H9 (cell line): ENCODE results near the gene DPP7. TPM values are rescaled to one million over a fixed set of nuclear protein-coding genes. Genes with fewer than 3 reads are reported as not detected.

Source experiments
- DNase-seq: peaks from one replicate; pipeline ENCODE4 v3.0.0-alpha.2; 2017
- H2AFZ ChIP-seq: one replicate; pipeline ENCODE4 v1.6.1; 2013; ENCODE audit warnings: mild to moderate bottlenecking, low read length, control low read depth, moderate library complexity
- H2AK5ac ChIP-seq: 2 replicates; pipeline ENCODE4 v1.6.1; 2013; ENCODE audit warnings: low read length, control low read depth, mixed read lengths; ENCODE audit not compliant: insufficient read length
- H2BK120ac ChIP-seq: one replicate; pipeline ENCODE4 v1.6.1; 2013; ENCODE audit warnings: low read depth, mild to moderate bottlenecking, low read length, control low read depth, inconsistent platforms; ENCODE audit not compliant: poor library complexity, severe bottlenecking
- H2BK12ac ChIP-seq: 2 replicates; pipeline ENCODE4 v1.6.1; 2013; ENCODE audit warnings: low read length, control low read depth, mixed read lengths, low read depth; ENCODE audit not compliant: insufficient read length
- H2BK15ac ChIP-seq: 2 replicates; pipeline ENCODE4 v1.6.1; 2013; ENCODE audit warnings: low read depth, low read length, control low read depth
- H2BK20ac ChIP-seq: one replicate; pipeline ENCODE4 v1.6.1; 2013; ENCODE audit warnings: low read depth, mild to moderate bottlenecking, low read length, control low read depth, inconsistent platforms; ENCODE audit not compliant: poor library complexity, severe bottlenecking
- H2BK5ac ChIP-seq: 2 replicates; pipeline ENCODE4 v1.6.1; 2013; ENCODE audit warnings: low read length, control low read depth, mixed read lengths; ENCODE audit not compliant: insufficient read length
- H3K14ac ChIP-seq: 2 replicates; pipeline ENCODE4 v1.6.1; 2013; ENCODE audit warnings: low read length, control low read depth; ENCODE audit not compliant: insufficient read depth
- H3K18ac ChIP-seq: 2 replicates; pipeline ENCODE4 v1.6.1; 2013; ENCODE audit warnings: low read depth, mild to moderate bottlenecking, mixed read lengths, low read length, control low read depth; ENCODE audit not compliant: insufficient read length
- H3K23ac ChIP-seq: 2 replicates; pipeline ENCODE4 v1.6.1; 2013; ENCODE audit warnings: low read length, control low read depth, mixed read lengths, low read depth; ENCODE audit not compliant: insufficient read length
- H3K23me2 ChIP-seq: 2 replicates; pipeline ENCODE4 v1.6.1; 2013; ENCODE audit warnings: low read depth, mild to moderate bottlenecking, mixed read lengths, low read length, control low read depth; ENCODE audit not compliant: insufficient read length, poor library complexity, severe bottlenecking
- H3K27ac ChIP-seq: 2 replicates; pipeline ENCODE4 v1.5.1; 2013; ENCODE audit warnings: low read length, control low read depth, mixed read lengths, low read depth; ENCODE audit not compliant: insufficient read length
- H3K27me3 ChIP-seq: 2 replicates; pipeline ENCODE4 v1.6.1; 2013; ENCODE audit warnings: low read length, control low read depth, inconsistent platforms; ENCODE audit not compliant: insufficient read depth
- H3K4ac ChIP-seq: 2 replicates; pipeline ENCODE4 v1.6.1; 2013; ENCODE audit warnings: low read depth, mild to moderate bottlenecking, control low read depth, inconsistent platforms, low read length, moderate library complexity
- H3K4me1 ChIP-seq: 2 replicates; pipeline ENCODE4 v1.6.1; 2013; ENCODE audit warnings: low read length, control low read depth, inconsistent platforms; ENCODE audit not compliant: insufficient read depth
- H3K4me2 ChIP-seq: 2 replicates; pipeline ENCODE4 v1.6.1; 2013; ENCODE audit warnings: low read length, control low read depth, mixed read lengths; ENCODE audit not compliant: insufficient read length, insufficient read depth
- H3K56ac ChIP-seq: 2 replicates; pipeline ENCODE4 v1.6.1; 2013; ENCODE audit warnings: low read depth, mild to moderate bottlenecking, mixed read lengths, low read length, control low read depth; ENCODE audit not compliant: insufficient read length
- H3K79me1 ChIP-seq: 2 replicates; pipeline ENCODE4 v1.6.1; 2013; ENCODE audit warnings: low read depth, mild to moderate bottlenecking, moderate library complexity, low read length, control low read depth, inconsistent platforms; ENCODE audit not compliant: insufficient read depth, poor library complexity, severe bottlenecking
- H3K79me2 ChIP-seq: 2 replicates; pipeline ENCODE4 v1.6.1; 2013; ENCODE audit warnings: low read length, control low read depth, inconsistent platforms; ENCODE audit not compliant: insufficient read depth
- H3K9ac ChIP-seq: 2 replicates; pipeline ENCODE4 v1.6.1; 2013; ENCODE audit warnings: low read length, control low read depth, mixed read lengths; ENCODE audit not compliant: insufficient read length; ENCODE audit errors: extremely low read depth
- H3K9me3 ChIP-seq: one replicate; pipeline ENCODE4 v1.6.1; 2013; ENCODE audit warnings: low read depth, low read length, inconsistent platforms; ENCODE audit not compliant: control insufficient read depth
- H3T11ph ChIP-seq: one replicate; pipeline ENCODE4 v1.6.1; 2013; ENCODE audit warnings: mild to moderate bottlenecking, low read length, control low read depth, inconsistent platforms
- H4K20me1 ChIP-seq: one replicate; pipeline ENCODE4 v1.6.1; 2013; ENCODE audit not compliant: control insufficient read depth, insufficient read length, insufficient read depth
- H4K5ac ChIP-seq: 2 replicates; pipeline ENCODE4 v1.6.1; 2013; ENCODE audit warnings: low read depth, mild to moderate bottlenecking, mixed read lengths, low read length, control low read depth; ENCODE audit not compliant: insufficient read length
- H4K8ac ChIP-seq: replicated peaks from 2 replicates; pipeline ENCODE4 v1.6.1; 2013; ENCODE audit warnings: low read length, control low read depth, mixed read lengths, low read depth; ENCODE audit not compliant: insufficient read length
- H4K91ac ChIP-seq: 2 replicates; pipeline ENCODE4 v1.6.1; 2013; ENCODE audit warnings: low read depth, mild to moderate bottlenecking, moderate library complexity, mixed read lengths, low read length, control low read depth; ENCODE audit not compliant: insufficient read length
- H3K27ac Mint-ChIP-seq, 3 experiments: 2 replicates in 2 of 3; 3 replicates in 1 of 3; pipeline ENCODE4 v1.8.0; 2020 to 2021; ENCODE audit warnings: mixed read lengths in 3 of 3, mild to moderate bottlenecking in 1 of 3, moderate library complexity in 1 of 3
- H3K27me3 Mint-ChIP-seq: 2 replicates; pipeline ENCODE4 v1.8.0; 2021; ENCODE audit warnings: low read depth, mild to moderate bottlenecking, moderate library complexity, mixed read lengths
- H3K36me3 Mint-ChIP-seq, 3 experiments: 2 replicates in 2 of 3; 3 replicates in 1 of 3; pipeline ENCODE4 v1.8.0; 2020 to 2021; ENCODE audit warnings: low read depth in 3 of 3, mixed read lengths in 3 of 3; ENCODE audit not compliant: insufficient read depth in 1 of 3
- H3K4me1 Mint-ChIP-seq, 2 experiments: 2 replicates each; pipeline ENCODE4 v1.8.0; 2020; ENCODE audit warnings: mixed read lengths in 2 of 2
- H3K4me3 Mint-ChIP-seq, 2 experiments: 2 replicates in 1 of 2; 3 replicates in 1 of 2; pipeline ENCODE4 v1.8.0; 2020 to 2021; ENCODE audit warnings: mild to moderate bottlenecking in 2 of 2, mixed read lengths in 2 of 2, moderate library complexity in 1 of 2
- H3K9me3 Mint-ChIP-seq, 2 experiments: 2 replicates in 1 of 2; 3 replicates in 1 of 2; pipeline ENCODE4 v1.8.0; 2020; ENCODE audit warnings: mild to moderate bottlenecking in 2 of 2, mixed read lengths in 2 of 2, moderate library complexity in 1 of 2
- CTCF ChIP-seq: fragments of 200-600 bp; sonication (generic); conservative IDR thresholded peaks from 3 replicates; pipeline ENCODE4 v1.8.0; 2021; ENCODE audit warnings: antibody characterized with exemption, mild to moderate bottlenecking
- WGBS: extraction: QIAGEN DNeasy Blood & Tissue Kit; methylation state at CpG from one replicate; pipeline ENCODE4 v1.1.7; 2013; ENCODE audit warnings: missing lambda C conversion rate, low lambda C conversion rate, mixed read lengths; ENCODE audit not compliant: insufficient read length; ENCODE audit errors: extremely low coverage; 5-methylcytosine and 5-hydroxymethylcytosine counted together
- total RNA-seq: library from RNA; stranded (reverse); gene quantifications from 2 replicates; pipeline ENCODE4 v1.2.1, GENCODE V29; 2021

DPP7 gene
- total RNA-seq, 1 experiment from 2014 or later = 29.4 TPM

GRCh38 chr9:137068539-137069507, 45.7 kb downstream of the DPP7 start:
- Mint-ChIP-seq H3K27me3 (peaks cover 3% of the 10 kb centered on the region; the same call in 1 of the 2 replicates), H3K9me3 (no peaks in the 10 kb centered on the region), H3K36me3 (peaks cover 0 to 5% (median 4%) of the 10 kb centered on the region in 3 experiments; a peak in 4 of 7 replicates), H3K4me1 (peaks cover 13 to 25% of the 10 kb centered on the region in 2 experiments), H3K4me3 (peak overlapping the region; percentile 58 to 75), H3K27ac (no peak overlapping the region)
- no peak overlapping the region for H2BK12ac ChIP-seq
- TF ChIP-seq CTCF = no peak
- H3K27me3 ChIP-seq = no peaks in the 10 kb centered on the region
- no CpG with 5 or more reads among the region's 17 CpGs for WGBS
- no peak overlapping the region for H4K5ac ChIP-seq
- H3K4me2 ChIP-seq = peak overlapping the region; percentile 35
- H3K23ac ChIP-seq = no peak overlapping the region
- no peaks in the 10 kb centered on the region for H3K23me2 ChIP-seq
- H3K27ac ChIP-seq = no peak overlapping the region
- no peak overlapping the region for H4K91ac ChIP-seq
- no peaks in the 10 kb centered on the region for H3K79me2 ChIP-seq
- H3K9ac ChIP-seq = no peak overlapping the region
- no peaks in the 10 kb centered on the region for H3K9me3 ChIP-seq
- H3T11ph ChIP-seq = no peak overlapping the region
- H2BK5ac ChIP-seq = no peak overlapping the region
- no peak overlapping the region for H2BK20ac ChIP-seq
- H3K4ac ChIP-seq = no peak overlapping the region
- no peak overlapping the region for H2AFZ ChIP-seq
- no peak overlapping the region for H2AK5ac ChIP-seq
- no peak overlapping the region for H3K14ac ChIP-seq
- H3K56ac ChIP-seq = no peak overlapping the region
- H2BK120ac ChIP-seq = no peak overlapping the region
- no peaks in the 10 kb centered on the region for H3K79me1 ChIP-seq
- H4K20me1 ChIP-seq = peaks cover 4% of the 10 kb centered on the region
- H2BK15ac ChIP-seq = no peak overlapping the region
- no peak overlapping the region for H3K18ac ChIP-seq
- peaks cover 5% of the 10 kb centered on the region; the same call in 1 of the 2 replicates for H3K4me1 ChIP-seq
- no peak for DNase-seq
- no peak overlapping the region for H4K8ac ChIP-seq
